Measurements from ENCODE around the gene DOCK8. TPM values are rescaled to one million over a fixed set of nuclear protein-coding genes. Genes with fewer than 3 reads are reported as not detected.

Gene DOCK8
- total RNA-seq, 6 experiments from 2014 or later, result 5.8 to 20.5 (median 9.5) TPM

DNA sequence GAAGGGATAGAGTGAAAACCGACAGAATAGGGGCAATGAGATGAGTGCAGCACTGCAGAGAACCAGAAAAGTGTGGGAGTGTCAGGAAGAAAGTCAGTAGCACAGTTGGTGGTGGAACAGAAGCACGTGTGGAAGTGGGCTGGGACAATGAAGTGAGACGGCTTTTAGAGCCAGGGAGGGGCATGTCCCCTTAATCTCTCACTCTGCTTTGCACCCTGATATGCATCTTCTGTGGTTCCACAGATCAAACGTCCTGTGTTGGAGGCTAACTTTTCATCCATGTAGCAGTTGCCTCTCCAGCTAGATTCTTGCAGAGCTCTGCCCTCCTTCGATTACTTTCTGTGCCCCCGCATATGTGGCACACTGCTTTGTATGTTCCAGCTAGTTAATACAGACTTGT is 163.6 kb downstream of the DOCK8 start:
- ATAC-seq (no peak), DNase-seq (no peak)
- H3K9me3 ChIP-seq, result no peaks in the 10 kb centered on the region
- intact Hi-C loops (cut with DNase I), result no loop called here
- H3K4me1 ChIP-seq, result no peaks in the 10 kb centered on the region
- H3K4me3 ChIP-seq, result no peak overlapping the region
- H3K36me3 ChIP-seq, result peaks cover 0 to 2% (median 0%) of the 10 kb centered on the region in 4 donors
- TF ChIP-seq POLR2A (IDR thresholded peaks at IDR 0.05), result no peak
- TF ChIP-seq, protein P1, sequence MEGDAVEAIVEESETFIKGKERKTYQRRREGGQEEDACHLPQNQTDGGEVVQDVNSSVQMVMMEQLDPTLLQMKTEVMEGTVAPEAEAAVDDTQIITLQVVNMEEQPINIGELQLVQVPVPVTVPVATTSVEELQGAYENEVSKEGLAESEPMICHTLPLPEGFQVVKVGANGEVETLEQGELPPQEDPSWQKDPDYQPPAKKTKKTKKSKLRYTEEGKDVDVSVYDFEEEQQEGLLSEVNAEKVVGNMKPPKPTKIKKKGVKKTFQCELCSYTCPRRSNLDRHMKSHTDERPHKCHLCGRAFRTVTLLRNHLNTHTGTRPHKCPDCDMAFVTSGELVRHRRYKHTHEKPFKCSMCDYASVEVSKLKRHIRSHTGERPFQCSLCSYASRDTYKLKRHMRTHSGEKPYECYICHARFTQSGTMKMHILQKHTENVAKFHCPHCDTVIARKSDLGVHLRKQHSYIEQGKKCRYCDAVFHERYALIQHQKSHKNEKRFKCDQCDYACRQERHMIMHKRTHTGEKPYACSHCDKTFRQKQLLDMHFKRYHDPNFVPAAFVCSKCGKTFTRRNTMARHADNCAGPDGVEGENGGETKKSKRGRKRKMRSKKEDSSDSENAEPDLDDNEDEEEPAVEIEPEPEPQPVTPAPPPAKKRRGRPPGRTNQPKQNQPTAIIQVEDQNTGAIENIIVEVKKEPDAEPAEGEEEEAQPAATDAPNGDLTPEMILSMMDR (IDR thresholded peaks at IDR 0.05), result no peak
- 58% methylated on average over 6 of the region's 6 CpGs for WGBS (ENCODE audit: insufficient coverage, low coverage, low lambda C conversion rate, missing lambda C conversion rate)
- H3K27ac ChIP-seq, result no peak overlapping the region
- H3K27me3 ChIP-seq, result peaks cover 0 to 4% of the 10 kb centered on the region in 2 donors

- WGBS (ENCODE audit: insufficient coverage, low coverage, low lambda C conversion rate, missing lambda C conversion rate), result 83% methylated on average over 4 of the region's 11 CpGs
- intact Hi-C loops (cut with DNase I), result loop anchor here in 1 of 2 donors (10.0 kb wide), 1 partner anchor 412 kb away; no protein-coding TSS in a partner anchor
- Histone ChIP-seq H3K27ac (no peak overlapping the region), H3K36me3 (peaks cover 0 to 2% (median 0%) of the 10 kb centered on the region in 4 donors), H3K27me3 (peaks cover 0 to 7% of the 10 kb centered on the region in 2 donors), H3K9me3 (no peaks in the 10 kb centered on the region), H3K4me1 (no peaks in the 10 kb centered on the region), H3K4me3 (no peak overlapping the region)
- ATAC-seq, result no peak
- DNase-seq, result no peak
- TF ChIP-seq, protein P1 (IDR thresholded peaks at IDR 0.05), result no peak
Measured at GRCh38 chr9:382383-382782, 167.7 kb downstream of the DOCK8 start.

GRCh38 chr9:385818-386398 is 171.2 kb downstream of the DOCK8 start:
- no peaks in the 10 kb centered on the region for H3K36me3 ChIP-seq
- no peak for DNase-seq
- ATAC-seq, result peak; percentile 87 to 93 (median 92)
- no peak overlapping the region for H3K4me3 ChIP-seq
- no peak overlapping the region for H3K27ac ChIP-seq
- H3K27me3 ChIP-seq, result peaks cover 0 to 7% of the 10 kb centered on the region in 2 donors
- no peaks in the 10 kb centered on the region for H3K9me3 ChIP-seq
- TF ChIP-seq, protein P1 (IDR thresholded peaks at IDR 0.05), result peak; percentile 73 to 79 (median 76)
- no peak for TF ChIP-seq POLR2A (IDR thresholded peaks at IDR 0.05)
- H3K4me1 ChIP-seq, result no peaks in the 10 kb centered on the region
- WGBS (ENCODE audit: insufficient coverage, low coverage, low lambda C conversion rate, missing lambda C conversion rate), result 60% methylated on average over 9 of the region's 9 CpGs
- intact Hi-C loops (cut with DNase I), result loop anchor here in 1 of 2 donors (10.0 kb wide), 1 partner anchor 409 kb away; no protein-coding TSS in a partner anchor

DNA sequence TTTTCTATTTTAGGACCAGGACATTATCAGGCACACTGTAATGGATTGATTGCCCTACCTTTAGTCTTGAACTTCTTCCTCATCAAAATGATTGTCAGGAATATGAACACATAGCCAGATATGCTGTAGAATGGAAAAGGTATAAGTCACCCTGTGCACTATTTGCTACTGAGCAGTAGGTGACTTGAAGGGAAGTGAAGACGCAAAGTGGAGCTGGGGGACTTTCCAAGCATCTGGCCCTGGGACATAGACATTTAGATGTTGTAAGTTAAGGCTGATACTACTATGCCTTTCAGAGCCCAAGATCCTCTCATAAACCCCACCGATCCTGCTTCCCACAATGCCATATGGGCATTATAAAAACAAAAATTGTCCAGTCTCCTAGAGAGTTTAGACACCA is 174.5 kb downstream of the DOCK8 start:
- Histone ChIP-seq H3K4me3 (no peak overlapping the region), H3K27ac (no peak overlapping the region), H3K36me3 (no peaks in the 10 kb centered on the region), H3K27me3 (peaks cover 0 to 7% of the 10 kb centered on the region in 2 donors), H3K9me3 (no peaks in the 10 kb centered on the region), H3K4me1 (no peaks in the 10 kb centered on the region)
- TF ChIP-seq POLR2A (IDR thresholded peaks at IDR 0.05), result no peak
- TF ChIP-seq, protein P1 (IDR thresholded peaks at IDR 0.05), result no peak
- intact Hi-C loops (cut with DNase I), result loop anchor here in 1 of 2 donors (10.0 kb wide), 1 partner anchor 406 kb away; no protein-coding TSS in a partner anchor
- DNase-seq, result no peak
- ATAC-seq, result no peak
- 83% methylated on average over 1 of the region's 2 CpGs for WGBS (ENCODE audit: insufficient coverage, low coverage, low lambda C conversion rate, missing lambda C conversion rate)
